ENCODE data around the gene BDKRB1.

Gene BDKRB1

GRCh38 chr14:96281486-96281885, 25.5 kb downstream of the BDKRB1 start:
- no peak for DNase-seq (ENCODE audit: low spot score)

GRCh38 chr14:96284008-96284407, 28.0 kb downstream of the BDKRB1 start:
- no peak for DNase-seq (ENCODE audit: low spot score)

GRCh38 chr14:96284430-96284829, 28.4 kb downstream of the BDKRB1 start:
- no peak for DNase-seq (ENCODE audit: low spot score)

GRCh38 chr14:96285667-96286066, 29.7 kb downstream of the BDKRB1 start:
- DNase-seq (ENCODE audit: low spot score) = peak; percentile 64

- no peak for DNase-seq (ENCODE audit: low spot score)
Measured at GRCh38 chr14:96286251-96286650, 30.2 kb downstream of the BDKRB1 start.

GRCh38 chr14:96287856-96288255, 31.8 kb downstream of the BDKRB1 start:
- no peak for DNase-seq (ENCODE audit: low spot score)

- DNase-seq (ENCODE audit: low spot score) = no peak
Measured at GRCh38 chr14:96294246-96294645, 38.2 kb downstream of the BDKRB1 start.

GRCh38 chr14:96297000-96297399, 41.0 kb downstream of the BDKRB1 start:
- DNase-seq (ENCODE audit: low spot score) = no peak

- no peak for DNase-seq (ENCODE audit: low spot score)
Measured at GRCh38 chr14:96297997-96298515, 42.0 kb downstream of the BDKRB1 start.

GRCh38 chr14:96299441-96299840, 43.4 kb downstream of the BDKRB1 start:
- no peak for DNase-seq (ENCODE audit: low spot score)

- DNase-seq (ENCODE audit: low spot score) = no peak
Measured at GRCh38 chr14:96303981-96304380, 48.0 kb downstream of the BDKRB1 start.

GRCh38 chr14:96304956-96305355, 48.9 kb downstream of the BDKRB1 start:
- no peak for DNase-seq (ENCODE audit: low spot score)

- no peak for DNase-seq (ENCODE audit: low spot score)
Measured at GRCh38 chr14:96307434-96307833, 51.4 kb downstream of the BDKRB1 start.

- no peak for DNase-seq (ENCODE audit: low spot score)
Measured at GRCh38 chr14:96309133-96309895, 53.3 kb downstream of the BDKRB1 start.

- no peak for DNase-seq (ENCODE audit: low spot score)
Measured at GRCh38 chr14:96309896-96310330, 53.9 kb downstream of the BDKRB1 start.

GRCh38 chr14:96310906-96311305, 54.9 kb downstream of the BDKRB1 start:
- no peak for DNase-seq (ENCODE audit: low spot score)

All from AG08395 (cell line).